Activated naive CD8-positive, alpha-beta T cell treated with anti-CD3 and anti-CD28 coated beads for 36 hours (primary cell): Measurements from ENCODE around the gene ULBP2. TPM values are rescaled to one million over a fixed set of nuclear protein-coding genes. Genes with fewer than 3 reads are reported as not detected.
"Not testable (repeated sequence)": the region's sequence is repeated elsewhere in the genome, so short reads cannot be mapped to it uniquely, and the experiment has no call there.

Experiments used
- DNase-seq: peaks from one replicate; pipeline ENCODE4 v3.0.0; 2021
- H3K27ac Mint-ChIP-seq: one replicate; pipeline ENCODE4 v1.8.0; 2022; ENCODE audit warnings: mild to moderate bottlenecking, moderate library complexity, mixed read lengths
- H3K27me3 Mint-ChIP-seq: one replicate; pipeline ENCODE4 v1.8.0; 2022; ENCODE audit warnings: mild to moderate bottlenecking, mixed read lengths
- H3K36me3 Mint-ChIP-seq: one replicate; pipeline ENCODE4 v1.8.0; 2021; ENCODE audit warnings: mild to moderate bottlenecking, mixed read lengths
- H3K4me1 Mint-ChIP-seq: one replicate; pipeline ENCODE4 v1.8.0; 2021; ENCODE audit warnings: mixed read lengths
- H3K4me3 Mint-ChIP-seq: one replicate; pipeline ENCODE4 v1.8.0; 2022; ENCODE audit warnings: mild to moderate bottlenecking, moderate library complexity, mixed read lengths
- H3K9me3 Mint-ChIP-seq: one replicate; pipeline ENCODE4 v1.8.0; 2022; ENCODE audit warnings: mixed read lengths
- total RNA-seq, 2 experiments: library from RNA; stranded (reverse); gene quantifications; one replicate each; pipeline ENCODE4 v1.2.3, GENCODE V29; 2021

Gene ULBP2
- total RNA-seq, 2 experiments from 2014 or later, result 0.43 to 0.62 TPM

DNA sequence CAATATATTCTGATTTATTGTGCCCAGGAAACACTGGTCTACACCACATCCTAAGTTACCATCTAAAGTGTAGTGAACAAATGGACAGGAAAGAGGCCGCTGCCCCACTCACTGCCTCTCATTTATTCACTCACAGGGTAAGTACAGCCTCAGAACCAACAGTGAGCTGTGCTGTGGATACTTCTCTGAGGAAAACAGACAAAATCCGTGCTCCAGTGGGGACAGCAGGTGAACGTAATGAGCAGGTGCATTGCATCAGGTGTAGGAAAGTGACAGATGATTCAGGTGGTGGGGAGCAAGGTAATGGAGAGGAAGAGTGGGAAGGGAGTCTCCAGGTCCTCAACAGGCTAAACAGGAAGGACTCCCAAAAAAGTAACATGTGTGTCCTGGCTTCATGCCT is 8.4 kb upstream of the ULBP2 start:
- no peak overlapping the region for H3K4me3 Mint-ChIP-seq
- H3K27me3 Mint-ChIP-seq, result peaks cover 95% of the 10 kb centered on the region
- H3K36me3 Mint-ChIP-seq, result no peaks in the 10 kb centered on the region
- H3K27ac Mint-ChIP-seq, result no peak overlapping the region
- H3K4me1 Mint-ChIP-seq, result peaks cover 10% of the 10 kb centered on the region
- no peaks in the 10 kb centered on the region for H3K9me3 Mint-ChIP-seq
- no peak for DNase-seq

DNA sequence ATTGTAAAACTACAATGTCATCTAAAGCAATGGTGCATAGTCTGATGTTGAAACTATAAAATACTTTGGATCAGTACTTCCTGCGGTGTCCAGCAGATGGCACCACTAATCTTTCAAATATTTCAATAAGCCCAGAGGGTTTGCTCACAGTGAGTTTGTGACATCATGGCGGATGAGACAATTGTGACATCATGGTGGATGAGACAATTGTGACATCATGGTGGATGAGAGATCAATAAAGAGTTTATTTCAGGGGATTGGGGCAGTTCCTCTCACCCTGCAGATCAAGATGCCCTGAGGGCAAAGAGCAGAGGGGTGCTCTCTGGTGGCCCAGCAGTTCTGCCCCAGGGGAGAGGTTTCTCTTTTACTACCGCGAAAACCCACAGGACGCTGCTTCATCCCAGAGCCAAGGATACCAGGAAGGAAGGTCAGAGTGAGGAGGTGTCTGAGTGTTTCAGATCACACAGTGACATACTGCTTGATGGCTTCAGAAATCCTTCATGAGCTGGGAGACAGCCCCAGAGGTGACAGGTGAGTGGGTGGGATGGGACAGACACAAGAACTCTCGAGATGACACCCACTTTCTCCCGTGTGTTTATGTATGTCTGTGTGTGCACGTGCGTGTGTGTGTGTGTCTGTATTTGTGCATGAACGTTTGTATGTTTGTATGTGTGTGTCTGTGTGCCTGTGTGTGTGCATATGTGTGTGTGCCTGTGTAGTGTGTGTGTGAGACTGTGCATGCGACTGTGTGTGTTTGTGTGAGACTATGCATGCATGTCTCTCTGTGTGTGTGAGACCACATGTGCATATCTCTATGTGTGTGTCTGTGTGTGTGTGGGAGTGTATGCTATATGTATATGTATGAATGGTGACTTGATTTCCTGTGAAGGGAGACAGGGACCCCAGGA is 7.3 kb upstream of the ULBP2 start:
- Mint-ChIP-seq H3K4me1 (peaks cover 17% of the 10 kb centered on the region), H3K27ac (no peak overlapping the region), H3K4me3 (no peak overlapping the region), H3K9me3 (no peaks in the 10 kb centered on the region), H3K36me3 (no peaks in the 10 kb centered on the region), H3K27me3 (peaks cover 95% of the 10 kb centered on the region)
- peak; percentile 60 for DNase-seq

DNA sequence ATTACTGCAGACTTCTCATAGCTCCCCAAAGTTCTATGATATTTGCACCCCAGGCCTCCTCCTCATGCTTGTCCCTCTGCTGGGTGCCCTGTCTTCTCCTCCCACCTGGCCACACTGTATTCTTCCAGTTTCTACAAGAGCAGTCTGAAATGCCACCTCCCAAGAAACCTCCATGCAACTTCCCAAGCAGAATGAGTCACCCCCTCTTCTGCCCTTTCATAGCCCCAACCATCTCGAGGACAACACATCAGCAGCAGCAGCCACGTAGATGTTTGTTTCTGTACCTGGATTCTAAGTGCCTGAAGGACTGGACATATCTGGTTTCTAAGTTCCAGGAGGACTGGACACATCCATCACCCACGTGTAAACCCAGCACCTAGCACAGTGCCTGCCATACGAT is 6.6 kb upstream of the ULBP2 start:
- H3K27ac Mint-ChIP-seq, result no peak overlapping the region
- no peaks in the 10 kb centered on the region for H3K36me3 Mint-ChIP-seq
- peaks cover 25% of the 10 kb centered on the region for H3K4me1 Mint-ChIP-seq
- H3K4me3 Mint-ChIP-seq, result no peak overlapping the region
- H3K27me3 Mint-ChIP-seq, result peaks cover 95% of the 10 kb centered on the region
- DNase-seq, result no peak
- H3K9me3 Mint-ChIP-seq, result no peaks in the 10 kb centered on the region

DNA sequence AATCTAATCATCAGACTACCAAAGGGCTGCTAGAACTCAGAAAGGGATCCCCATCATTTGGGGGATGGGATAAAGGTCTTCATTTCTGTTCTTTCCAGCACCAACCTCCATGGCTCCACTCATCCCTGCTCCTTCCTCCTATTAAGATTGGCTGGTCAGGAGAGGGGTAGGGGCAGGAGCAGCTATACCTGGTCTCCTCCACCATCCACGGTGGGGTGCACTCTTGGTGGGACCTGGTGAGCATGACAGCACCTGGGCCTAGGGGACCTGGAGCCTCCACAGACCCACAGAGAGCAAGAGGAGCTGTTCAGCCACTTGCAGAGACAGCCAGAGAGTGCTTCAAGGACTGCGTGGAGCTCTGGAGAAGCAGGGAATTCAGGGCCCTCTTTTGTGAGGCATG is 6.1 kb upstream of the ULBP2 start:
- DNase-seq, result no peak
- no peaks in the 10 kb centered on the region for H3K36me3 Mint-ChIP-seq
- H3K27ac Mint-ChIP-seq, result no peak overlapping the region
- peaks cover 95% of the 10 kb centered on the region for H3K27me3 Mint-ChIP-seq
- H3K9me3 Mint-ChIP-seq, result no peaks in the 10 kb centered on the region
- H3K4me1 Mint-ChIP-seq, result peaks cover 28% of the 10 kb centered on the region
- no peak overlapping the region for H3K4me3 Mint-ChIP-seq

DNA sequence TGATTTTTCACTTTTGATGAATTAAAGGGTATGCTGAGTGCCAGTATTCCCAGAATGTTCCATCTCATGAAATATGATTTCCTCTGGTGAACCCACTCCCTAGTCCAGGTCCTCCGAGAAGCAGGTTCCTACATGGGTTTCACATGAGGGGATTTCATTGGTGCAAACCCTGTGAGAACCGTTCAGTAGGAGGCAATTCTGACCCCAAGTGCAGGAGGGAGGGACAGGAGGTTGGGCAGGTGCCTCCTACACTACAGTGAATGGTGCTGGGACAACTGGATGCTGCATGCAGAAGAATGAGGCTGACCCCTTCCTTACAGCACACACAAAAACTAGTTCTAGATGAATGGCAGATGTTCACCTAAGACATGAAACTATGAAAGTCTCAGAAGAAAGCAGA is 5.1 kb upstream of the ULBP2 start:
- H3K9me3 Mint-ChIP-seq, result no peaks in the 10 kb centered on the region
- H3K4me3 Mint-ChIP-seq, result no peak overlapping the region
- H3K36me3 Mint-ChIP-seq, result no peaks in the 10 kb centered on the region
- H3K4me1 Mint-ChIP-seq, result peaks cover 33% of the 10 kb centered on the region
- DNase-seq, result no peak
- H3K27ac Mint-ChIP-seq, result no peak overlapping the region
- H3K27me3 Mint-ChIP-seq, result peaks cover 96% of the 10 kb centered on the region

DNA sequence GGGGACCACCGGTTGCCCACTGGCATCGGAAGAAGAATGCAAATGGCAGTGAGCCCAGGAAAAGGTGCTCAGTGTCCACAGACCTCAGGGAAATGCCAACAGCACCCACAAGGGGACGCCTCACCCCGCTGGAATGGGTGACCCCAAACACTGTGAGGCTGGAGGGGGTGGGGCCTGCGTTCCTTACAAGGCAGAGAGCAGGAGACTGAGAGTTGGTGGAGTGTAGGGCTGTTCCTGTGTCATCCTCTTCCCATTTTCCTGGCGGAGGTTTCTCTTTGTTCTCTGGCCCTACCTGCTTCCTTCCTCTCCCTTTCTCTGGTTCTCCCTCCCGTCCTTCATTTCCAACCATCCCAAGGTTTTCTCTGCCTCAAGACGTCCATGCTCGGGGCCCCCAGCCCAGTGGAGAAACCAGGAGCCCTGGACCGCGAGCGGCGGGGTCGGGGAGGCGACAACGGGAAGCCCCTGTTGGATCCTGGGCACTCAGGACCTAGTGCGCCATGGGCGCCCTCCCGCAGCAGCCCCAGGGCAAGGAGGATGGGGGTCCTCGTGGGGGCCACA is 3.7 kb upstream of the ULBP2 start:
- H3K27me3 Mint-ChIP-seq, result peaks cover 96% of the 10 kb centered on the region
- H3K9me3 Mint-ChIP-seq, DNase-seq, H3K27ac Mint-ChIP-seq, H3K36me3 Mint-ChIP-seq: not testable (repeated sequence)
- H3K4me3 Mint-ChIP-seq, result peak overlapping the region; percentile 26
- peaks cover 40% of the 10 kb centered on the region for H3K4me1 Mint-ChIP-seq

DNA sequence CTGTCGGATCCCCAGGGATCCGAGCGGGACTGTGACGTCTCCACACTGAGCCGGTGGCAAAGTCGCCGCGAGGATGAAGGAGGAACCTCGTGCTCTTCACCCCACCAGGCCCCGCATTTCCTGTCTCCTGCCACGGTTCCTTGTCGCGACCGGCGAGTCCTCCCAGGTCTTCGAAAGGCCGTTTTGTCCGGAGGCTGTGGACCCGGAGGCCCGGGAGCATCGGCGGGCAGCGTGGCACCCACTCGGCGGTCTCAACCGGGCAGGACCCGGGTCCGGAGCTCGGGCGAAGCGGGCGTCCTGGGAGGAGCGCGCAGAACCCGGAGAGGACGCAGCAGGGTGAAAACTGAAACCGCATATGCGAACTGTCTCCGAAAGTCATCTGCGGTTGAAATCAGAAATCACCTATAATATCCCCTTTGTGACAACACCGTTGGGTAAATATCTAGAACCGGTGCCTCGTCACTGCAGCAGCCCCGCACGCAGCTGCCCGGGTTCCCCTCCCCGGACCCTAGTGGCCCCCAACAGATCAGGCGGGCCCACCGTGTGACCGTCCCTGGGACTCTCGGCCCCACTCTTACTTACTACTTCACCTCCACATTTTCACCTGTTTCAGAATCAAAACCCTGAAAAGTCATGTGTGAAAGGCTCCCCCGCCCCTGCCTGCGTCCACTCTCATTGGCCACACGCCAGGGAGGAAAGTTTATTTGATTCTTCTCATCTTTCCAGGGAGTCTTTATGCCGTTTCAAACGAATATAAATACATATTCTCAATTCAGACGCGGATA is 3.1 kb upstream of the ULBP2 start:
- H3K4me3 Mint-ChIP-seq, result peak overlapping the region; percentile 50
- H3K27me3 Mint-ChIP-seq, result peaks cover 92% of the 10 kb centered on the region
- H3K27ac Mint-ChIP-seq, result peak overlapping the region; percentile 40
- no peaks in the 10 kb centered on the region for H3K36me3 Mint-ChIP-seq
- peaks cover 40% of the 10 kb centered on the region for H3K4me1 Mint-ChIP-seq
- H3K9me3 Mint-ChIP-seq, result no peaks in the 10 kb centered on the region
- DNase-seq, result peak; percentile 61

DNA sequence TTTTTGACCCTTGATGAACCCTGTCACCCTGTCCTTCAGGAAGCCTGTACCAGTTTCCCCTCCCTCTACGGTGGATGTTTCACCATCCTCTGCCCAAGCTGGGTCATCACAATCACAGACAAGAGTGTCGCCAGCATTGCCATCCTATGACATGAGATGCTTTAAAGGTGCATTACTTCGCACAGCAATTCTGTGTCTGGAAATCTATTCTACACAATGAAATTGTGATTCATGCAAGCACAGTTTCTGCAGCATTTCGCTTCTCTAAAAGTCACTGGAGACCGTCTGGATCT is 2.5 kb upstream of the ULBP2 start:
- DNase-seq, result no peak
- H3K27ac Mint-ChIP-seq, result peak overlapping the region; percentile 40
- no peaks in the 10 kb centered on the region for H3K9me3 Mint-ChIP-seq
- peak overlapping the region; percentile 50 for H3K4me3 Mint-ChIP-seq
- H3K4me1 Mint-ChIP-seq, result peaks cover 40% of the 10 kb centered on the region
- H3K36me3 Mint-ChIP-seq, result no peaks in the 10 kb centered on the region
- H3K27me3 Mint-ChIP-seq, result peaks cover 88% of the 10 kb centered on the region

DNA sequence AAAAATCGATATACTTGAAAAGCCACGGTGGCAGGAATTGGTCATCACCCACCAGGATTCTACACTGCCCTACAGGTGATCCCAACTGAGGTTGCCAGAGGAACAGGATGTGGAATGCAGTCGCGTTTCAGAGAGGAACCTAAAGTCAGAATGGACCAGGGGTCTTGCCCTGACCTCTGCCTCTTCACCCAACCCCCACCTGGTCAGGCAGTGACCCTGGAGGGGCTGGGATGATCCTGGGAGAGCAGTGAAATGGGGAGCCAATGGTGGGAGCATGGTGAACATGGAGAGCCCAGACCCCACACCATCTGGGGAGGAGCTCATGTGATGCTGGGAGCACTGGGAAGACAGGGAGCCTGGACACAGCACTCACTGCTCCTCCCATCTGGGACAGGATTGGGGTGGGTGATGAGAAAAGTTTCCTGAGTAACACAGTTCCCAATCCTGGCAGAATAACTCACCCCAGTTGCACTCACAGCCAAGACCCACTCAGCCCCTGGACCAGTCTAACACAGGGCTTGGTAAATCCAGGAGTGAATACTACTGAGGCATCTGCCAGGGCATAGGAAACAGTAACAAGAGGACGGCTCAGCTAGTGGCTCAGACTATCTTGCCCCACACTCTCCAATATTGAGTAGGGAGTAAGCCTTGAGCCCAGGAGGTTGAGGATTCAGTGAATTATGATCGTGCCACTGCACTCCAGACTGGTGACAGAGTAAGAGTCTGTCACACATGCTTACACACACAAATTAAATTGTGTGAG is 1.7 kb upstream of the ULBP2 start:
- Mint-ChIP-seq H3K4me3 (peak overlapping the region; percentile 18), H3K36me3 (no peaks in the 10 kb centered on the region), H3K27me3 (peaks cover 80% of the 10 kb centered on the region), H3K27ac (no peak overlapping the region), H3K4me1 (peaks cover 36% of the 10 kb centered on the region), H3K9me3 (no peaks in the 10 kb centered on the region)
- DNase-seq, result no peak

DNA sequence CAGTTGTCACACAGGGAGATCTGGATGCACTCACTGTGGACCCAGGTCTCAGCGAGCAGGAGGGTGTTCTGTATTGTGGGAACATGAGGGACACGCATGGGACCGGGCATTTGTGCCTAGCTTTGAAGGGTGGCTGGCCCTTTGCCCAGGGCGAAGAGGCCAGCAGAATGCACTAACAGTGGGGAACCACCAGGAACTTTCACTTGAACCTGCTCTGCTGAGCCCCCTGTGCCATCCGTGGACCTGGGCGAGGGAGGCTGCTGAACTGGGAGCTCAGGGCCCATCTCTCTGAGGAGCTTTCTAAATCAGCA is 1.2 kb upstream of the ULBP2 start:
- H3K27ac Mint-ChIP-seq, result no peak overlapping the region
- no peak for DNase-seq
- H3K9me3 Mint-ChIP-seq, result no peaks in the 10 kb centered on the region
- H3K4me1 Mint-ChIP-seq, result peaks cover 34% of the 10 kb centered on the region
- H3K4me3 Mint-ChIP-seq, result peak overlapping the region; percentile 18
- peaks cover 79% of the 10 kb centered on the region for H3K27me3 Mint-ChIP-seq
- no peaks in the 10 kb centered on the region for H3K36me3 Mint-ChIP-seq

DNA sequence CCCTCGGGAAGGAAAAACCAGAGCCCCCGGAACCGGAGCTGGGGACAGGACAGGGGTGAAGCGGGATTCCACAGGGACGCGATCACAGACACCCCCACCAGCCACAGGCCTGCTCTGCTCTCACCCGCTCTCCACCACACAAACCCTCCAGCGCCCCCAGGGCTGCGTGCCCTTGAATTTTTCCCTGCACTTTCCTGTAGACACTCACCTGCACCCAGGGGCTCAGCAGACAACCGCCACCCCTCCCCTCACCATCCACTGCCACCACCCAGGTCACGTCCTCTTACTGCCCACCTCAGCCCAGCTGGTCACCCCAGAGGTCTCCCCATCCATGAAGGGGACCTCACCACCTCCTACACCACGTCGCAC is 631 bp downstream of the ULBP2 start:
- Mint-ChIP-seq H3K9me3 (no peaks in the 10 kb centered on the region), H3K4me3 (peak overlapping the region; percentile 84), H3K27me3 (peaks cover 68% of the 10 kb centered on the region), H3K27ac (no peak overlapping the region), H3K4me1 (peaks cover 34% of the 10 kb centered on the region), H3K36me3 (no peaks in the 10 kb centered on the region)
- no peak for DNase-seq

DNA sequence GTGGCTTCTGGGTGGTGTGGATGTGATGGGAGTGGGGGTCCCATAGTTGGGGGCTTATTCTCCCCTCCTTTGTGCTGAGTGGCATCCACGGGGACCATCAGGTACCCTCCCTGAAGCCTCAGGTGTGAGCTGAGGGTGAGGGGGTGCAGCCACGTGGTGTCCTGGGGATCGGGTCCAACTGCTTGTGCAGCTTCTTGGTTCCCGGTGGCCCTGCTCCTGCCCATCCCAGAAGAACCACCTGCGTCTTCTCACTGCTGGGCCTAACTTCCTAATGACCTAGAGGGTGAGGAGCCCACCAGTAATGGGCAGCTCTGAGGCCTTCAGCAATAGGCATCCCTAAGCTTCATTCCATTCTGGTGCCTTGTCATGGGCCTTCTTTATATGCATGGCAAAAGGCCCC is 1.5 kb downstream of the ULBP2 start:
- H3K4me3 Mint-ChIP-seq, H3K27ac Mint-ChIP-seq, H3K9me3 Mint-ChIP-seq, H3K36me3 Mint-ChIP-seq, DNase-seq: not testable (repeated sequence)
- H3K4me1 Mint-ChIP-seq, result peaks cover 30% of the 10 kb centered on the region
- peaks cover 64% of the 10 kb centered on the region for H3K27me3 Mint-ChIP-seq

DNA sequence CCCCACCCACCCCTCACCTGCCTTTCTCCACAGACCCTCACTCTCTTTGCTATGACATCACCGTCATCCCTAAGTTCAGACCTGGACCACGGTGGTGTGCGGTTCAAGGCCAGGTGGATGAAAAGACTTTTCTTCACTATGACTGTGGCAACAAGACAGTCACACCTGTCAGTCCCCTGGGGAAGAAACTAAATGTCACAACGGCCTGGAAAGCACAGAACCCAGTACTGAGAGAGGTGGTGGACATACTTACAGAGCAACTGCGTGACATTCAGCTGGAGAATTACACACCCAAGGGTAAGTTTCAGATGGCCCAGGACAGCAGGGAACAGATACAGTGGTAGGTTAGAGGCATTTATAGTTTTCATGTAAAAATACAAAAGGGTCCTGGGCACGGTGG is 3.5 kb downstream of the ULBP2 start:
- H3K27ac Mint-ChIP-seq, DNase-seq, H3K9me3 Mint-ChIP-seq, H3K36me3 Mint-ChIP-seq, H3K4me3 Mint-ChIP-seq: not testable (repeated sequence)
- Mint-ChIP-seq H3K4me1 (peaks cover 15% of the 10 kb centered on the region), H3K27me3 (peaks cover 54% of the 10 kb centered on the region)

DNA sequence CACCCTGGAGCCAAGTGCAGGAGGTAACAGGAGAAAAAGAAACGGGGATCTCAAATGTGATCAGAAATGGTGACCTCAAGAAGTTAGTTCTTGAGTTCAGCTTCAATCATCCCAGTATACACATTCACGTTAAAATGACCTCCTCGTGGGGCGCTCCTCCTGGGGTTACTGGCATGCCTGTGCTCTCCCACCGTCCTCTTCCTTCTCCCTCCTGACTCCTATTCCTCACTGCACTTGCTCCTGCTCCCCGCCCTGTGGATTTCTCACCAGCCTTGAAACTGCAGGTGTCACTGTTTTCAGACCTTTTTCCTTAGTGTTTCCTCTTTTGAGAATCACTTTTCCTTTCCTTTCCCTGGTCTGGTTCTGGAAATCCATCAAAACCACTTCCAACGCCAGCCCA is 4.8 kb downstream of the ULBP2 start:
- H3K9me3 Mint-ChIP-seq, DNase-seq, H3K27ac Mint-ChIP-seq, H3K4me3 Mint-ChIP-seq, H3K36me3 Mint-ChIP-seq, H3K4me1 Mint-ChIP-seq: not testable (repeated sequence)
- peaks cover 54% of the 10 kb centered on the region for H3K27me3 Mint-ChIP-seq

DNA sequence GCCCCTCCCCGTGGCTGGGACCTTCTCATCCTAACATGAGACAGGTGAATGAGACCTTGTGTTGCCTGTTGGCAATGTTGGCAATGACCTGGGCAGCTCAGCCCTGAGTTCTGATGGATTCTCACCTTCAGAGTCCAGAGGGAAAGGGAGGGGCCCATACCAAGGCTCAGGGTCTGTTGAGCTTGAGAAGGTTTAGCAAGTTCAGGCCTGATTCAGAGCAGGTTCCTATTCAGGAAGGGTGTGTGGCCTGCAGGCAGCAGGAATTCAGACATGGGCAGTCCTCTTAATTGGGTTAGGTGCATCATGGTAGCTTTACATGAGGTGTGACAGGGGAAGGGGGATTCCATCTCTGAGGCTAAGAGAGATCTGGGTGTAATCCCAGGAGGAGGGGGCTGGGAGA is 5.7 kb downstream of the ULBP2 start:
- DNase-seq, H3K9me3 Mint-ChIP-seq, H3K4me3 Mint-ChIP-seq, H3K36me3 Mint-ChIP-seq, H3K4me1 Mint-ChIP-seq, H3K27ac Mint-ChIP-seq: not testable (repeated sequence)
- peaks cover 57% of the 10 kb centered on the region for H3K27me3 Mint-ChIP-seq
